ENCODE results near the gene UIMC1.

- TF ChIP-seq GATA3 (IDR thresholded peaks at IDR 0.05; ENCODE audit: low read depth, low read length) (no peak), GATA2 (IDR thresholded peaks at IDR 0.05; ENCODE audit: low read depth, low read length) (no peak)
Observed at GRCh38 chr5:176864755-176865154, 141.8 kb downstream of the UIMC1 start.
